IMR-90 (cell line): ENCODE measurements around the gene MAP1A. TPM values are rescaled to one million over a fixed set of nuclear protein-coding genes. Genes with fewer than 3 reads are reported as not detected.

Source experiments
- polyA plus RNA-seq, 3 experiments: library from polyadenylated mRNA; depleted of rRNA; stranded (reverse); fragments of >200 nt; gene quantifications; 2 replicates each; pipeline ENCODE4 v1.2.3, GENCODE V29; 2012; ENCODE audit warnings: low replicate concordance in 1 of 3
- total RNA-seq: library from RNA; depleted of rRNA; stranded (reverse); fragments of >200 nt; gene quantifications from 2 replicates; pipeline ENCODE4 v1.2.3, GENCODE V29; 2012; rRNA removed

The MAP1A gene
- total and polyA plus RNA-seq, 2 of the 4 experiments (the other 2 are of a cell fraction): 28.7 to 48.2 TPM

Other genes starting within 250 kb of the MAP1A start
- gene TGM7, start 215.4 kb upstream of the MAP1A start, total RNA-seq: not detected in 2 replicates
- not detected in 2 replicates for gene TGM7, start 215.4 kb upstream of the MAP1A start, polyA plus RNA-seq (2012; rRNA removed)
- gene LCMT2, start 187.0 kb upstream of the MAP1A start, total RNA-seq: 9.7 and 12.2 TPM in 2 replicates
- 5.7 and 5.8 TPM in 2 replicates for gene LCMT2, start 187.0 kb upstream of the MAP1A start, polyA plus RNA-seq (2012; rRNA removed)
- gene ZSCAN29, start 146.6 kb upstream of the MAP1A start, total RNA-seq: 8.6 and 9.4 TPM in 2 replicates
- gene ZSCAN29, start 146.6 kb upstream of the MAP1A start, polyA plus RNA-seq (2012; rRNA removed): 5.6 and 6.8 TPM in 2 replicates
- gene TUBGCP4, start 146.5 kb upstream of the MAP1A start, total RNA-seq: 11.9 and 12.7 TPM in 2 replicates
- gene TUBGCP4, start 146.5 kb upstream of the MAP1A start, polyA plus RNA-seq (2012; rRNA removed): 7.7 and 7.9 TPM in 2 replicates
- 64.5 and 73.9 TPM in 2 replicates for gene TP53BP1, start 24.5 kb upstream of the MAP1A start, total RNA-seq
- 33.9 and 36.3 TPM in 2 replicates for gene TP53BP1, start 24.5 kb upstream of the MAP1A start, polyA plus RNA-seq (2012; rRNA removed)
- gene PPIP5K1, start 72.6 kb downstream of the MAP1A start, total RNA-seq: 10.0 and 12.7 TPM in 2 replicates
- gene PPIP5K1, start 72.6 kb downstream of the MAP1A start, polyA plus RNA-seq (2012; rRNA removed): 14.2 and 15.2 TPM in 2 replicates
- gene CKMT1B, start 76.4 kb downstream of the MAP1A start, total RNA-seq: not detected in 2 replicates
- gene CKMT1B, start 76.4 kb downstream of the MAP1A start, polyA plus RNA-seq (2012; rRNA removed): 0.07 TPM in 1 of 2 replicates, not detected in the other
- not detected in 2 replicates for gene STRC, start 101.2 kb downstream of the MAP1A start, total RNA-seq
- gene STRC, start 101.2 kb downstream of the MAP1A start, polyA plus RNA-seq (2012; rRNA removed): 0.20 TPM in 1 of 2 replicates, not detected in the other
- gene CATSPER2, start 131.2 kb downstream of the MAP1A start, total RNA-seq: 0.28 and 11.3 TPM in 2 replicates
- gene CATSPER2, start 131.2 kb downstream of the MAP1A start, polyA plus RNA-seq (2012; rRNA removed): 0.41 and 0.85 TPM in 2 replicates
- gene CKMT1A, start 176.3 kb downstream of the MAP1A start, total RNA-seq: not detected in 2 replicates
- gene CKMT1A, start 176.3 kb downstream of the MAP1A start, polyA plus RNA-seq (2012; rRNA removed): not detected in 2 replicates
- gene PDIA3, start 228.8 kb downstream of the MAP1A start, total RNA-seq: 103 and 155 TPM in 2 replicates
- gene PDIA3, start 228.8 kb downstream of the MAP1A start, polyA plus RNA-seq (2012; rRNA removed): 396 and 980 TPM in 2 replicates